Upper lobe of left lung (tissue), 6 donors: Measurements from ENCODE around the gene KCNMA1. TPM values are rescaled to one million over a fixed set of nuclear protein-coding genes. Genes with fewer than 3 reads are reported as not detected.

ENCODE experiments used
- ATAC-seq, 2 donors: fragments of 200-7000 bp; cut with Tn5 transposase; one replicate each; pipeline ENCODE4 v1.9.1; 2022; ENCODE audit warnings: mild to moderate bottlenecking in 2 of 2, moderate library complexity in 2 of 2; ENCODE audit not compliant: low FRiP score in 2 of 2
- DNase-seq, 2 donors: peaks; one replicate each; pipeline ENCODE4 v3.0.0-alpha.2; 2019 to 2020
- H3K27ac ChIP-seq, 4 donors: fragments of 200-600 bp; sonication (generic); one replicate each; pipeline ENCODE4 v1.5.1; 2016 to 2019
- H3K27me3 ChIP-seq, 4 donors: fragments of 200-600 bp; sonication (generic); one replicate each; pipeline ENCODE4 v1.5.1; 2017 to 2019
- H3K36me3 ChIP-seq, 4 donors: fragments of 200-600 bp; sonication (generic); one replicate each; pipeline ENCODE4 v1.5.1; 2016 to 2019
- H3K4me1 ChIP-seq, 4 donors: fragments of 200-600 bp; sonication (generic); one replicate each; pipeline ENCODE4 v1.5.1; 2018 to 2019
- H3K4me3 ChIP-seq, 4 donors: fragments of 200-600 bp; sonication (generic); one replicate each; pipeline ENCODE4 v1.5.1; 2017 to 2019; ENCODE audit warnings: mild to moderate bottlenecking in 2 of 4, moderate library complexity in 1 of 4
- H3K9me3 ChIP-seq, 4 donors: fragments of 200-600 bp; sonication (generic); one replicate each; pipeline ENCODE4 v1.5.1; 2018 to 2019
- EP300 ChIP-seq, 4 donors: sonication (generic); formaldehyde crosslinking; IDR thresholded peaks; one replicate each; pipeline ENCODE4 v1.5.1; 2017; ENCODE audit warnings: antibody characterized with exemption in 4 of 4, control low read depth in 2 of 4
- POLR2A ChIP-seq, 4 donors: fragments of 450-650 bp; IDR thresholded peaks; one replicate each; pipeline ENCODE4 v1.5.1; 2016 to 2017; ENCODE audit warnings: antibody characterized with exemption in 4 of 4, mild to moderate bottlenecking in 2 of 4
- POLR2AphosphoS5 ChIP-seq, 2 donors: sonication (generic); formaldehyde crosslinking; IDR thresholded peaks; one replicate each; pipeline ENCODE4 v1.5.1; 2017; ENCODE audit warnings: antibody characterized with exemption in 2 of 2
- WGBS, 2 donors: methylation state at CpG; one replicate each; pipeline ENCODE4 v1.1.5; 2017 to 2018; 5-methylcytosine and 5-hydroxymethylcytosine counted together
- total RNA-seq, 6 donors: library from RNA; depleted of rRNA in 4 of 6; stranded (reverse); fragments of >200 nt in 4 of 6; gene quantifications; one replicate each; pipeline versions ENCODE4 v1.1.0 to v1.2.1, GENCODE V29; 2016 to 2021
- TF ChIP-seq, protein P1 (sequence below), 6 experiments: fragments of 450-650 bp in 4 of 6; fragments of 200-600 bp in 2 of 6; sonication (generic) in 2 of 6; IDR thresholded peaks; one replicate each; pipeline ENCODE4 v1.5.1; 2016 to 2019; ENCODE audit warnings: antibody characterized with exemption in 6 of 6
- donor health status: DM: no; HTN: no; CAD: no; lungs with moderate emphysema.
- donor health status: DM: no; HTN: yes; CAD: no; lungs with severe emphysema.

The KCNMA1 gene
- total RNA-seq, 6 donors from 2014 or later = 5.8 to 107 (median 22.0) TPM

DNA sequence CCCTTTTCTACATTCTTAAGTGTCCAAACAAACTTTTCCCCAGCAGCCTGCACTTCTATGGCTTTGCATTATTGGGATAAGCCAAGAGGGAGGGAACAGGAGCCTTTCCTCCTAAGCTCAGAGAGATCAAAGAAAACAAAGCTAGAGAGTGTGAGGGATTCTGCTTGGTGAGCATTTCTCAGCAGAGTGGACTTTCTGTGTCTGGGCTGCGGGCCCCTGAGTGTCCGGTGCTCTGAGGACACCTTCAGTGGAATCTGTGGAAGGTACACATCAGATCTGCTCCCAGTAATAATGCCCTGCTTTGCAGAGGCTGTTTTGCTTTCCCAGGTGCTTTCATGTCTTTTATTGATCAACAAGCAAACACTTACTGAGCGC lies 50.2 kb downstream of the KCNMA1 start:
- no peak for TF ChIP-seq POLR2AphosphoS5 (IDR thresholded peaks at IDR 0.05)
- TF ChIP-seq, protein P1, sequence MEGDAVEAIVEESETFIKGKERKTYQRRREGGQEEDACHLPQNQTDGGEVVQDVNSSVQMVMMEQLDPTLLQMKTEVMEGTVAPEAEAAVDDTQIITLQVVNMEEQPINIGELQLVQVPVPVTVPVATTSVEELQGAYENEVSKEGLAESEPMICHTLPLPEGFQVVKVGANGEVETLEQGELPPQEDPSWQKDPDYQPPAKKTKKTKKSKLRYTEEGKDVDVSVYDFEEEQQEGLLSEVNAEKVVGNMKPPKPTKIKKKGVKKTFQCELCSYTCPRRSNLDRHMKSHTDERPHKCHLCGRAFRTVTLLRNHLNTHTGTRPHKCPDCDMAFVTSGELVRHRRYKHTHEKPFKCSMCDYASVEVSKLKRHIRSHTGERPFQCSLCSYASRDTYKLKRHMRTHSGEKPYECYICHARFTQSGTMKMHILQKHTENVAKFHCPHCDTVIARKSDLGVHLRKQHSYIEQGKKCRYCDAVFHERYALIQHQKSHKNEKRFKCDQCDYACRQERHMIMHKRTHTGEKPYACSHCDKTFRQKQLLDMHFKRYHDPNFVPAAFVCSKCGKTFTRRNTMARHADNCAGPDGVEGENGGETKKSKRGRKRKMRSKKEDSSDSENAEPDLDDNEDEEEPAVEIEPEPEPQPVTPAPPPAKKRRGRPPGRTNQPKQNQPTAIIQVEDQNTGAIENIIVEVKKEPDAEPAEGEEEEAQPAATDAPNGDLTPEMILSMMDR (IDR thresholded peaks at IDR 0.05) = no peak
- no peak for TF ChIP-seq EP300 (IDR thresholded peaks at IDR 0.05)
- no peaks in the 10 kb centered on the region for H3K27me3 ChIP-seq
- H3K9me3 ChIP-seq = no peaks in the 10 kb centered on the region
- no peaks in the 10 kb centered on the region for H3K36me3 ChIP-seq
- ATAC-seq = peak in 1 of 2 donors; percentile 6
- 91% methylated on average over 3 of the region's 3 CpGs for WGBS, 2 donors
- DNase-seq = no peak
- peaks cover 0 to 2% (median 0%) of the 10 kb centered on the region in 4 donors for H3K4me1 ChIP-seq
- peak overlapping the region in 2 of 4 donors; percentile 11 to 67 for H3K27ac ChIP-seq
- H3K4me3 ChIP-seq = no peak overlapping the region

DNA sequence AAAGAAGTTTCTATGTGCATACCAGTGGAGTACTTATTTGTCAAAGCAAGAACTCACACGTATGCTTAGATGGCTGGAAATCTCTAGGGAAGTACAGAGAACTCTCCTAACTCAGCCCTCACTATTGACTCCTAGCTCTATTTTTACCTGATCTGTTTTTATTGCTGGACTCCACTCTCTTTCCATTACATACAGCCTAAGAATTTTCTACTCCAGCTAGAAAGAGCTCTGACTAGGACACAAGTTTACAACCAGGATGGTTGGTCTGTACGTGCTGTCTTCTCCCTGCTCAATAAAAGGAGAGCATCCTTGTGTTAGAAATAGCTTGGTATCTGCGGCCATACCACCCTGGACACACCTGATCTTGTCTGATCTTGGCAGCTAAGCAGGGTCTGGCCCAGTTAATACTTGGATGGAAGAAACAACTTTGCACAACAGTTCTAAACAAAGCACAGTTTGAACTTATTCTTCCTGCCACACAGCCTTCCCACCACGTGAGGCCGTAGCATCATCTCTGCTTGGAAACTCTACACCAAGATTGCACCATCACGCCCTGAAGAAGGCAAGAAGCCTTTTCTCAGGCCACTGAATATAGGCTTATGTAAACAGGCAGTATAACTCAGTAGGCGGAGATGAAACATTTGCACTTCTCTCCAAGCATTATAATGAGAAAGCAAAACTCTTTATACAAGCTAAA lies 50.7 kb downstream of the KCNMA1 start:
- peak in 1 of 2 donors; percentile 79 for ATAC-seq
- peak in 1 of 2 donors; percentile 61 for DNase-seq

DNA sequence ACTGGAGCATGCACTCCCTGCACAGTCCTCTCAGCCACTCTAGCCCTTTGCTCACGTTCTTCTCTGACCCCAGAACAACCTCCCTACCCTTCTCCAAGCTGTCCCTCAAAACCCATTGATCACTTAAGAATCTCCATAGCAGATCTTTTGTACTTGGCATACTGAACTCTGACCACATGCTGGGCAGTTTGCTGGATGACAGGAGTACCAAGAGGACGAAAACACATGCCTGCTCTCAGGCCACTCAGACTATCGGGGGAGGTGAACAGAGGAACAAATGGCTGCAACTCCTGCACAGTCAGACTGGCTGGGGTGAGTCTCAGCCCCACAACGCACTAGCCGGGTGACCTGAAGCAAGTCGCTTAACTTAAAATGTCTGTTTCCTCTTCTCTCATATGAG lies 52.7 kb downstream of the KCNMA1 start:
- Histone ChIP-seq H3K4me3 (no peak overlapping the region), H3K27ac (no peak overlapping the region), H3K9me3 (no peaks in the 10 kb centered on the region), H3K27me3 (no peaks in the 10 kb centered on the region), H3K36me3 (no peaks in the 10 kb centered on the region), H3K4me1 (peaks cover 0 to 2% (median 0%) of the 10 kb centered on the region in 4 donors)
- DNase-seq = no peak
- ATAC-seq = no peak
- WGBS, 2 donors = 78 to 83% methylated on average over 3 to 6 of the region's 6 CpGs
- TF ChIP-seq POLR2AphosphoS5 (IDR thresholded peaks at IDR 0.05) (no peak), POLR2A (IDR thresholded peaks at IDR 0.05) (no peak), EP300 (IDR thresholded peaks at IDR 0.05) (no peak)
- TF ChIP-seq, protein P1 (IDR thresholded peaks at IDR 0.05) = no peak

More for the DNA sequence above, 50.7 kb downstream of the KCNMA1 start:
- H3K9me3 ChIP-seq = no peaks in the 10 kb centered on the region
- H3K27me3 ChIP-seq = no peaks in the 10 kb centered on the region
- H3K4me1 ChIP-seq = peaks cover 0 to 2% (median 0%) of the 10 kb centered on the region in 4 donors
- H3K4me3 ChIP-seq = no peak overlapping the region
- TF ChIP-seq POLR2A (IDR thresholded peaks at IDR 0.05) = peak in 1 of 4 donors; percentile 52
- TF ChIP-seq, protein P1 (IDR thresholded peaks at IDR 0.05) = no peak
- no peak for TF ChIP-seq POLR2AphosphoS5 (IDR thresholded peaks at IDR 0.05)
- peak in 1 of 4 donors; percentile 48 for TF ChIP-seq EP300 (IDR thresholded peaks at IDR 0.05)
- peak overlapping the region in 2 of 4 donors; percentile 11 to 67 for H3K27ac ChIP-seq
- 58 to 69% methylated on average over 7 of the region's 7 CpGs for WGBS, 2 donors
- H3K36me3 ChIP-seq = no peaks in the 10 kb centered on the region

DNA sequence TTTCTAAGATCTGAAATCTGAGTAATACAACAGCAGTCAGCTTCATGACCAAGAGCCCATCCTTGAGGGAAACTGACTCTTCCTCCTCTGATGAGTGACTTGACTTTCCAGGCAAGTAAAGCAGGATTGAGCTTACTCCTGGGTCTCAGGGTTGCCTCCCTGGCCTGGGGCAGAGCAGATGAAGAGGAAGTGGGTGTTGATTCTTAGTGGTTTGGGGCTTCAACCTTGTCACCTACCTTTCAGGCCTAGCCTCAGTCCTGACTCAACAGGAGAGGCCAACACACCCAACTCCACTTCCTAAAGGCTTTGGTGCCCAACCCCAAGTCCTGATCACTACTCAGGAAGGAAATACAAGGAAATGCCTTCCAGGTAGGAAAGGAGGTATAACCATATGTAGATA lies 54.1 kb downstream of the KCNMA1 start:
- Histone ChIP-seq H3K36me3 (no peaks in the 10 kb centered on the region), H3K27me3 (no peaks in the 10 kb centered on the region), H3K27ac (no peak overlapping the region), H3K9me3 (no peaks in the 10 kb centered on the region), H3K4me3 (no peak overlapping the region), H3K4me1 (peaks cover 0 to 2% (median 0%) of the 10 kb centered on the region in 4 donors)
- ATAC-seq = no peak
- TF ChIP-seq, protein P1 (IDR thresholded peaks at IDR 0.05) = no peak
- TF ChIP-seq POLR2A (IDR thresholded peaks at IDR 0.05) (no peak), EP300 (IDR thresholded peaks at IDR 0.05) (no peak), POLR2AphosphoS5 (IDR thresholded peaks at IDR 0.05) (no peak)
- no peak for DNase-seq

DNA sequence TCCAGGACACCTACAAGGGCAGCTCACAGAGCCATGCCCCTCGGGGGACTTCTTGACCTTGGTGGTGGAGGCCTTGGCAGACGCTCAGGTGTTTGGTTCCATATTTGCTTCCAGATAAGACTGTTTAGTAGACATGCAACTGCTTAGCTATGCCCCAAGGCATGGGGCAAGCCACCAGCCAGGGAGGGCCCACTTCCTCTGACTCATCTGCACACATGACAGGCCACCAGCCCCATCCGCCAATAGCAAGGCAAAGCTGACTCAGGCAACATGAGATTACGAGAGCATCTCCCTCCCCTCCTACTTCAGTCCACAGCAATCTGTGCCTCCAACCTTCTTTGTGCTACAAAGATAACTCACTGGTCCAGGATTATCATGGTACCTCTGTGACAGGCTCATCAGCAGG lies 54.9 kb downstream of the KCNMA1 start:
- Histone ChIP-seq H3K27ac (peak overlapping the region in 1 of 4 donors; percentile 35), H3K4me1 (peaks cover 0 to 2% (median 0%) of the 10 kb centered on the region in 4 donors), H3K9me3 (no peaks in the 10 kb centered on the region), H3K36me3 (no peaks in the 10 kb centered on the region), H3K27me3 (no peaks in the 10 kb centered on the region), H3K4me3 (no peak overlapping the region)
- WGBS, 2 donors = 78 to 100% methylated on average over 2 to 4 of the region's 4 CpGs
- peak in 1 of 2 donors; percentile 31 for DNase-seq
- ATAC-seq = peak in 1 of 2 donors; percentile 54
- TF ChIP-seq POLR2AphosphoS5 (IDR thresholded peaks at IDR 0.05) (no peak), POLR2A (IDR thresholded peaks at IDR 0.05) (peak in 1 of 4 donors; percentile 39)
